Heart right ventricle (tissue), 16 donors: ENCODE results near the gene OR9Q2. TPM values are rescaled to one million over a fixed set of nuclear protein-coding genes. Genes with fewer than 3 reads are reported as not detected.

Experiments
- ATAC-seq, 8 donors: fragments of 200-7000 bp; cut with Tn5 transposase; one replicate each; pipeline ENCODE4 v1.9.1; 2020; ENCODE audit warnings: mild to moderate bottlenecking in 8 of 8, moderate library complexity in 8 of 8, moderate number of reproducible peaks in 1 of 8
- DNase-seq, 2 donors: peaks; one replicate each; pipeline ENCODE4 v3.0.0-alpha.2; 2020
- H3K27ac ChIP-seq, 10 donors: fragments of 200-600 bp; sonication (generic) in 2 of 10; one replicate each; pipeline versions ENCODE4 v1.5.0 to v1.8.0; 2020 to 2022; ENCODE audit warnings: mild to moderate bottlenecking in 3 of 10
- H3K27me3 ChIP-seq, 7 donors: fragments of 200-600 bp; one replicate each; pipeline ENCODE4 v1.8.0; 2021 to 2022; ENCODE audit warnings: mild to moderate bottlenecking in 2 of 7
- H3K36me3 ChIP-seq, 9 donors: fragments of 200-600 bp; sonication (generic) in 1 of 9; one replicate each; pipeline versions ENCODE4 v1.5.0 to v1.8.0; 2020 to 2022; ENCODE audit warnings: mild to moderate bottlenecking in 2 of 9
- H3K4me1 ChIP-seq, 9 donors: fragments of 200-600 bp; sonication (generic) in 1 of 9; one replicate each; pipeline versions ENCODE4 v1.5.0 to v1.8.0; 2020 to 2022; ENCODE audit warnings: mild to moderate bottlenecking in 4 of 9
- H3K4me3 ChIP-seq, 10 donors: fragments of 200-600 bp; sonication (generic) in 2 of 10; one replicate each; pipeline versions ENCODE4 v1.5.0 to v1.8.0; 2020 to 2022; ENCODE audit warnings: mild to moderate bottlenecking in 7 of 10, moderate library complexity in 2 of 10
- H3K9me3 ChIP-seq, 11 donors: fragments of 200-600 bp in 10 of 11; sonication (generic) in 2 of 11; one replicate each; pipeline versions ENCODE4 v1.5.0 to v1.8.0; 2013 to 2022; ENCODE audit warnings: mild to moderate bottlenecking in 2 of 11, control low read depth in 1 of 11, moderate library complexity in 1 of 11
- WGBS, 2 donors: extraction: QIAGEN DNeasy Blood & Tissue Kit; methylation state at CpG; one replicate each; pipeline ENCODE4 v1.1.7; 2013; ENCODE audit warnings: inconsistent platforms in 1 of 2; 5-methylcytosine and 5-hydroxymethylcytosine counted together
- intact Hi-C, 10 donors: fragments of 100-400 bp; cut with DNase I; formaldehyde crosslinking; loops; one replicate each; pipeline versions ENCODE4 v1.11.1 to v1.14.2; 2022
- polyA plus RNA-seq, 2 donors: library from polyadenylated mRNA; stranded (reverse); fragments of 200-250 nt; gene quantifications; one replicate each; pipeline ENCODE4 v1.2.3, GENCODE V29; 2013
- total RNA-seq, 10 donors: library from RNA; stranded (reverse); fragmentation: NEBNext Ultra II Directional in 3 of 10; extraction: Animal tissue kit (Norgen Biotek cat#: 25700) in 3 of 10; gene quantifications; one replicate each; pipeline versions ENCODE4 v1.2.1 to v1.2.4, GENCODE V29; 2021 to 2023
- TF ChIP-seq, protein P1 (sequence below), 9 donors: fragments of 200-600 bp; sonication (generic) in 2 of 9; IDR thresholded peaks; one replicate each; pipeline versions ENCODE4 v1.5.0 to v1.8.0; 2021 to 2022; ENCODE audit warnings: antibody characterized with exemption in 9 of 9, mild to moderate bottlenecking in 5 of 9, moderate library complexity in 1 of 9
- donor health status: Arrhythmogenic right ventricular cardiomyopathy.
- donor health status: ischemic (EF 13 %, LVEDD 7.1; RV severe dilation, severe dysfunction).
- donor health status: healthy with polysubstance abuse.
- donor health status: DM: no; HTN: yes; CAD: no.
- donor health status: DM: no; HTN: no; CAD: no.
- donor health status: ischemic (EF 25% LVEDD 6.9; RV normal size, moderate dysfunction).
- donor health status: ischemic (EF 25% LVEDD 5.7; RV mildly dilated, moderate dysfunction).
- donor health status: healthy.
- donor health status: DM: yes; HTN: yes; CAD: no.
- donor health status: Ischemic cardiomyopathy.
- donor health status: ischemic (EF 35%, LVEDD 5.7; RV mildly dilated, moderate dysfunction).
- donor health status: nonischemic (EF 11% LVEDD 7.7; RV severe dilation, severe dysfunction).
- donor health status: DM: yes; HTN: yes; CAD: no.
- donor health status: PGD.
- donor health status: ischemic (EF 29% LVEDD 5.4; RV normal size, mild dysfunction).
- donor health status: nonischemic (EF 23%, LVEDD 6.1; RV moderate dilation, normal function).

Gene OR9Q2
- total and polyA plus RNA-seq, 12 donors, result not detected

GRCh38 chr11:58164990-58165389, 23.9 kb upstream of the OR9Q2 start:
- H3K27me3 ChIP-seq, result no peaks in the 10 kb centered on the region
- ATAC-seq (no peak), DNase-seq (no peak)
- intact Hi-C loops, result no loop called here
- 67 to 71% methylated on average over 1 of the region's 1 CpG for WGBS, 2 donors
- H3K4me1 ChIP-seq, result no peaks in the 10 kb centered on the region
- H3K9me3 ChIP-seq, result peaks cover 0 to 2% (median 0%) of the 10 kb centered on the region in 11 donors
- H3K36me3 ChIP-seq, result no peaks in the 10 kb centered on the region
- no peak overlapping the region for H3K4me3 ChIP-seq
- no peak overlapping the region for H3K27ac ChIP-seq
- TF ChIP-seq, protein P1, sequence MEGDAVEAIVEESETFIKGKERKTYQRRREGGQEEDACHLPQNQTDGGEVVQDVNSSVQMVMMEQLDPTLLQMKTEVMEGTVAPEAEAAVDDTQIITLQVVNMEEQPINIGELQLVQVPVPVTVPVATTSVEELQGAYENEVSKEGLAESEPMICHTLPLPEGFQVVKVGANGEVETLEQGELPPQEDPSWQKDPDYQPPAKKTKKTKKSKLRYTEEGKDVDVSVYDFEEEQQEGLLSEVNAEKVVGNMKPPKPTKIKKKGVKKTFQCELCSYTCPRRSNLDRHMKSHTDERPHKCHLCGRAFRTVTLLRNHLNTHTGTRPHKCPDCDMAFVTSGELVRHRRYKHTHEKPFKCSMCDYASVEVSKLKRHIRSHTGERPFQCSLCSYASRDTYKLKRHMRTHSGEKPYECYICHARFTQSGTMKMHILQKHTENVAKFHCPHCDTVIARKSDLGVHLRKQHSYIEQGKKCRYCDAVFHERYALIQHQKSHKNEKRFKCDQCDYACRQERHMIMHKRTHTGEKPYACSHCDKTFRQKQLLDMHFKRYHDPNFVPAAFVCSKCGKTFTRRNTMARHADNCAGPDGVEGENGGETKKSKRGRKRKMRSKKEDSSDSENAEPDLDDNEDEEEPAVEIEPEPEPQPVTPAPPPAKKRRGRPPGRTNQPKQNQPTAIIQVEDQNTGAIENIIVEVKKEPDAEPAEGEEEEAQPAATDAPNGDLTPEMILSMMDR (IDR thresholded peaks at IDR 0.05), result no peak

GRCh38 chr11:58165504-58166106, 23.3 kb upstream of the OR9Q2 start:
- WGBS, 2 donors, result 81% methylated on average over 7 of the region's 7 CpGs
- intact Hi-C loops, result no loop called here
- no peak for ATAC-seq
- Histone ChIP-seq H3K36me3 (no peaks in the 10 kb centered on the region), H3K27me3 (no peaks in the 10 kb centered on the region), H3K9me3 (no peaks in the 10 kb centered on the region), H3K27ac (no peak overlapping the region), H3K4me3 (no peak overlapping the region), H3K4me1 (no peaks in the 10 kb centered on the region)
- TF ChIP-seq, protein P1 (IDR thresholded peaks at IDR 0.05), result no peak
- no peak for DNase-seq

- Histone ChIP-seq H3K36me3 (no peaks in the 10 kb centered on the region), H3K4me3 (no peak overlapping the region), H3K4me1 (no peaks in the 10 kb centered on the region), H3K9me3 (no peaks in the 10 kb centered on the region), H3K27ac (no peak overlapping the region), H3K27me3 (no peaks in the 10 kb centered on the region)
- intact Hi-C loops, result loop anchor here in 2 of 10 donors (10.0 kb wide), 2 partner anchors 47 to 83 kb away; partner anchors contain the start of gene OR10Q1 (in 1 of the 2)
- no peak for ATAC-seq
- no peak for DNase-seq
- TF ChIP-seq, protein P1 (IDR thresholded peaks at IDR 0.05), result no peak
- WGBS, 2 donors, result 82 to 83% methylated on average over 5 of the region's 5 CpGs
These were observed 11.3 kb upstream of the OR9Q2 start for GRCh38 chr11:58177409-58178054.

DNA sequence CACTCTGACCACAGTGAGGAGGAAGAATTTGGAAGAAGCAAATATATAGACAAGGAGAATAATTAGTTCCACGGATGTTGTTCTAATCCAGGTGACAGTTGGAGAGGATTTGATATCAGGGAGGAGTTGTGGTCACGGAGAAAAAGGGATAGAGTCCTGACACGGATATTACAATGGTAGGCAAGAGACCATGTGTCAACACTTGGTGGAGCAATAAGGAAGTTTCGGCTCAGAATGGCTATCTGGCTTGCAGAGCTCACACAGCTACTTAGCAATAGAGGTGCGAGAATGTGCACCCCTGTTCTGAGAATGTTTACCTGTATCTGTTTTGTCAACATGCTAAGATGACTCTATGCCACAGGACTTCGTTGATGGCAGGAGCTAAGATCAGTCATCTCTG, 10.4 kb upstream of the OR9Q2 start:
- TF ChIP-seq, protein P1 (IDR thresholded peaks at IDR 0.05), result no peak
- DNase-seq, result no peak
- no peaks in the 10 kb centered on the region for H3K27me3 ChIP-seq
- intact Hi-C loops, result loop anchor here in 2 of 10 donors (10.0 kb wide), 2 partner anchors 46 to 84 kb away; partner anchors contain the start of gene OR10Q1 (in 1 of the 2)
- WGBS, 2 donors, result 86 to 87% methylated on average over 6 of the region's 6 CpGs
- no peak for ATAC-seq
- no peak overlapping the region for H3K27ac ChIP-seq
- H3K9me3 ChIP-seq, result no peaks in the 10 kb centered on the region
- H3K36me3 ChIP-seq, result no peaks in the 10 kb centered on the region
- H3K4me1 ChIP-seq, result no peaks in the 10 kb centered on the region
- no peak overlapping the region for H3K4me3 ChIP-seq
